ENCODE results near the gene LRRC45. TPM values are rescaled to one million over a fixed set of nuclear protein-coding genes. Genes with fewer than 3 reads are reported as not detected.

LRRC45 gene
- total RNA-seq, 2 donors from 2014 or later: 6.1 to 14.2 TPM

DNA sequence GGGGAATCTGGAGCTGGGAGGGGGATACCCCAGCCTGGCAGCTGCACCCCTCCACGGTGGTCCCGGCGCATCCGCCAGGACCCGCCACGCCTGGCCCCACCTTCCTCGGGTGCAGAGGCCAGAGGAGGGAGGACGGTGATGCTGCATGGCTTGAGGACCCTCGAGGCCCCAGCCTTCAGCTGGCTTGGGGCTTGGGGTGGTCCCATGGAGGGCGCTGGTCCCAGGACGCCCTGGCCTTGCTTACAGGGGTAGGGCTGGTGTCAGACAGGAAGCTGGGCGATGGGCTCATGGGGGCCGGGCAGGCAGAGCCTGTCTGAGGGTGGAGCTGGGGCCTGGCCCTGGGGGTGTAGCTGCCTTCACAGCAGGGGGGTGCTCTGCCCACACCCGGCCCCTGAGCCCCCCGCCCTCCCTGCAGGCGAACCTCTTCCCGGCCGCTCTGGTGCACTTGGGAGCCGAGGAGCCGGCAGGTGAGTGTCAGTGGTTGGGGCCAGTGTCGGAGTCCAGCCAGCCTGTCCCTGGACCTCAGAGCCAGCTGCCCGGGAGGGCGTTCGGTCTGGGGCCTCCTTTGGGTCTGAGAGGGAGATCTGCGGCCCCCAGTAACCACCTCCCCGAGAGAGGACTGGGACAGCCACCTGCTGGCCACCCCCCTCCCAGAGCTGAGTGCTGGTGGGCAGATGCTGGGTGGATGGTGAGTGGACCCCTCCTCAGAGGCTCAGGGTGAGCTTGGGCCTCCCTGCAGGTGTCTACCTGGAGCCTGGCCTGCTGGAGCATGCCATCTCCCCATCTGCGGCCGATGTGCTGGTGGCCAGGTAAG, 6.8 kb upstream of the LRRC45 start:
- Histone ChIP-seq H3K27ac (no peak overlapping the region), H3K9me3 (no peaks in the 10 kb centered on the region), H3K4me1 (ENCODE audit: control insufficient read depth in 1 of 2, low read depth in 2 of 2) (peaks cover 3 to 20% of the 10 kb centered on the region in 2 donors), H3K27me3 (replicated peaks; ENCODE audit: insufficient read depth) (no peaks in the 10 kb centered on the region), H3K36me3 (no peaks in the 10 kb centered on the region), H3K4me3 (no peak overlapping the region)
- no peak for DNase-seq (ENCODE audit: low spot score)
- TF ChIP-seq, protein P1, sequence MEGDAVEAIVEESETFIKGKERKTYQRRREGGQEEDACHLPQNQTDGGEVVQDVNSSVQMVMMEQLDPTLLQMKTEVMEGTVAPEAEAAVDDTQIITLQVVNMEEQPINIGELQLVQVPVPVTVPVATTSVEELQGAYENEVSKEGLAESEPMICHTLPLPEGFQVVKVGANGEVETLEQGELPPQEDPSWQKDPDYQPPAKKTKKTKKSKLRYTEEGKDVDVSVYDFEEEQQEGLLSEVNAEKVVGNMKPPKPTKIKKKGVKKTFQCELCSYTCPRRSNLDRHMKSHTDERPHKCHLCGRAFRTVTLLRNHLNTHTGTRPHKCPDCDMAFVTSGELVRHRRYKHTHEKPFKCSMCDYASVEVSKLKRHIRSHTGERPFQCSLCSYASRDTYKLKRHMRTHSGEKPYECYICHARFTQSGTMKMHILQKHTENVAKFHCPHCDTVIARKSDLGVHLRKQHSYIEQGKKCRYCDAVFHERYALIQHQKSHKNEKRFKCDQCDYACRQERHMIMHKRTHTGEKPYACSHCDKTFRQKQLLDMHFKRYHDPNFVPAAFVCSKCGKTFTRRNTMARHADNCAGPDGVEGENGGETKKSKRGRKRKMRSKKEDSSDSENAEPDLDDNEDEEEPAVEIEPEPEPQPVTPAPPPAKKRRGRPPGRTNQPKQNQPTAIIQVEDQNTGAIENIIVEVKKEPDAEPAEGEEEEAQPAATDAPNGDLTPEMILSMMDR (IDR thresholded peaks at IDR 0.05): no peak
- ATAC-seq (ENCODE audit: insufficient number of reproducible peaks, low FRiP score, low read depth): no peak

DNA sequence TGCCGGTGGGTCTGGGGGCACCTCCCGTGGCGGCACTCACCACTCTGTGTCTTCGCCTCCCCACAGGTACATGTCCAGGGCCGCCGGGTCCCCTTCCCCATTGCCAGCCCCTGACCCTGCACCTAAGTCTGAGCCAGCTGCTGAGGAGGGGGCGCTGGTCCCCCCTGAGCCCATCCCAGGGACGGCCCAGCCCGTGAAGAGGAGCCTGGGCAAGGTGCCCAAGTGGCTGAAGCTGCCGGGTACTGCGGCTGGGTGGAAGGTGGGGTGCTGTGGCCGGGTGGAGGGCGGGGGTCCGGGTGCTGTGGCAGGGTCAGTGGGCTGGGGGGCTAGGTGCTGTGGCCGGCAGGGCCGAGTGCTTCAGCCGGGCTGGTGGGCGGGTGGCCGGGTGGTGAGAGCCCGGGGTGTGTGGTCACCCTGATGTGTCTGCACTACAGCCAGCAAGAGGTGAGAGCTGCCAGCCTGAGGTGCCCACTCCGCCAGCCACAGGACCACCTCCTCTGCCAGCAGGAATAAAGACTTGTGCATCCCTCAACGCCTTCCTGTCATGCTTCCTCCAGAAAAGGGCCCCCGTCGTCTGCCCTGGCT, 6.1 kb upstream of the LRRC45 start:
- H3K27ac ChIP-seq: no peak overlapping the region
- H3K4me1 ChIP-seq (ENCODE audit: control insufficient read depth in 1 of 2, low read depth in 2 of 2): peaks cover 10 to 27% of the 10 kb centered on the region in 2 donors
- no peaks in the 10 kb centered on the region for H3K27me3 ChIP-seq (replicated peaks; ENCODE audit: insufficient read depth)
- ATAC-seq (ENCODE audit: insufficient number of reproducible peaks, low FRiP score, low read depth) (no peak), DNase-seq (ENCODE audit: low spot score) (no peak)
- H3K4me3 ChIP-seq: no peak overlapping the region
- TF ChIP-seq, protein P1 (IDR thresholded peaks at IDR 0.05): no peak
- no peaks in the 10 kb centered on the region for H3K9me3 ChIP-seq
- H3K36me3 ChIP-seq: no peaks in the 10 kb centered on the region

DNA sequence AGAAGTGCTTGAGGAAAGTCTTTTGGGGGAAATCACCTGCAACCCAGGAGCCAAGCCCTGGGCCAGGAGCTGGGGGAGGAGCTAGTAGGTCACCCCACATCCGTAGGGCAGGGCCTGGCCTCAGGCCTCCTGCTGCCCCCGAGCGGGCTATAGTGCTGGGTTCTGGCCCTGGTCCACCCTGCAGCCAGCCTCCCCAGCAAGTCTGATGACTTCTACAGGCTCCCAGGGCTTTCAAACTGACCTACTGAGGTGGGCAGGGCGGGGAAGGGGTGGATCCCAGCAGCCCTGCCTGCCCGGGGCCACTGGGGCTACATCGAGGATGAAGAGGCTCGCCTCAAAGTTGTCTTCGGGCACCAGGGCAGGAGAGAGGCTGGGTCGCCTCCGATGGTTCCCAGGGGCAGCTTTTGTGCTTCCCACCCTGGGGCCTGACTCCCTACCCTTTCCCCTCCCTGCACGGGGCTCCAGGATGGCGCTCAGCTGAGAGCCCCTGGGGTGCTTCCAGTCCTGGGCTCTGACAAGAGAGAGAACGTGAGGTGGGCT, 5.4 kb upstream of the LRRC45 start:
- ATAC-seq (ENCODE audit: insufficient number of reproducible peaks, low FRiP score, low read depth): no peak
- Histone ChIP-seq H3K9me3 (no peaks in the 10 kb centered on the region), H3K4me3 (no peak overlapping the region), H3K27me3 (replicated peaks; ENCODE audit: insufficient read depth) (no peaks in the 10 kb centered on the region), H3K36me3 (no peaks in the 10 kb centered on the region), H3K4me1 (ENCODE audit: control insufficient read depth in 1 of 2, low read depth in 2 of 2) (peaks cover 11 to 26% of the 10 kb centered on the region in 2 donors), H3K27ac (no peak overlapping the region)
- DNase-seq (ENCODE audit: low spot score): no peak
- TF ChIP-seq, protein P1 (IDR thresholded peaks at IDR 0.05): no peak

DNA sequence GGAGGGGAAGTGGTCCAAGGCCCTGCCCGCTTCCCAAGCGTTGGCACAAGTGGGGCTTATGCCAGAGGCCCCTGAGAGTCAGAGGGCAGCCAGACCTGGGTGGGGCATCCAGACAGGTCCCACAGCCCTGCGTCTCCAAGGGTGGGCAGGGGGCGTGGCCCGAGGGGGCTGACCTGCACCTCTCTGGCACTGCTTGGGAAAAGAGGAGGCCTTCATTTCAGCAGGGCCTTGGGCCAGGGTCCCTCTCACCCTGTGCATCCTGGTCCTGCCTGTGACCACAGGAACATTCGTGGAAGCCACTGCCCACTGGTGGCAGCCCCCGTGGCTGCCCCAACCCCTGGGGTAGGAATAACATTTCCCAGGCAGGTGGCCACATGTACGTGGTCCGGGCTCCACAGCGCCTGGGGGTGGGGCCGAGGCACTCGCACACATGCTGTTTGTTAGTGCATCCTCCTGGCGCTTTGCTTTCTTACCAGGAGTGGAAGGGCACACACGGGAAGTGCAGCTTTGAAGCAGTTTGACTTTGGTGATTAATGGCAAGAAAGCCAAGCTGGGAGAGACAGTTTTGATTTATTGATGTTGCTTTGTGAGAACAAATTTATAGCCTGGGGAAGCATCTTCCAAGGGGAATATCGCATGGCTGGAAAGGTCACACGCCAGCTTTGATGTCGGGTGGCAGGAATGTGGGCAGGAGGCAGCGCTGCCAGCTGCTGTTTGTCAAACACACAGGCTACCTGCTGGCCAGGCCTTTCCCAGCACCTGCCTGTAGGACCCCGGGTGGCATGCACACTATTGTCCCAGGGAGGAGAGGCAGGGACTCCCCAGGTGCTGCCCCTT, 4.7 kb upstream of the LRRC45 start:
- ATAC-seq (ENCODE audit: insufficient number of reproducible peaks, low FRiP score, low read depth) (no peak), DNase-seq (ENCODE audit: low spot score) (no peak)
- H3K4me3 ChIP-seq: no peak overlapping the region
- H3K4me1 ChIP-seq (ENCODE audit: control insufficient read depth in 1 of 2, low read depth in 2 of 2): peaks cover 10 to 19% of the 10 kb centered on the region in 2 donors
- H3K27me3 ChIP-seq (replicated peaks; ENCODE audit: insufficient read depth): no peaks in the 10 kb centered on the region
- TF ChIP-seq, protein P1 (IDR thresholded peaks at IDR 0.05): no peak
- H3K27ac ChIP-seq: no peak overlapping the region
- H3K9me3 ChIP-seq: no peaks in the 10 kb centered on the region
- no peaks in the 10 kb centered on the region for H3K36me3 ChIP-seq
